Regular cardiac myocyte (primary cell): Measurements from ENCODE around the gene THOC7. TPM values are rescaled to one million over a fixed set of nuclear protein-coding genes. Genes with fewer than 3 reads are reported as not detected.

Source experiments
- total RNA-seq: library from RNA; depleted of rRNA; stranded (reverse); fragments of >200 nt; gene quantifications from 2 replicates; pipeline ENCODE4 v1.2.3, GENCODE V29; 2014

Gene THOC7
- 40.9 and 48.5 TPM in 2 replicates for total RNA-seq

DNA sequence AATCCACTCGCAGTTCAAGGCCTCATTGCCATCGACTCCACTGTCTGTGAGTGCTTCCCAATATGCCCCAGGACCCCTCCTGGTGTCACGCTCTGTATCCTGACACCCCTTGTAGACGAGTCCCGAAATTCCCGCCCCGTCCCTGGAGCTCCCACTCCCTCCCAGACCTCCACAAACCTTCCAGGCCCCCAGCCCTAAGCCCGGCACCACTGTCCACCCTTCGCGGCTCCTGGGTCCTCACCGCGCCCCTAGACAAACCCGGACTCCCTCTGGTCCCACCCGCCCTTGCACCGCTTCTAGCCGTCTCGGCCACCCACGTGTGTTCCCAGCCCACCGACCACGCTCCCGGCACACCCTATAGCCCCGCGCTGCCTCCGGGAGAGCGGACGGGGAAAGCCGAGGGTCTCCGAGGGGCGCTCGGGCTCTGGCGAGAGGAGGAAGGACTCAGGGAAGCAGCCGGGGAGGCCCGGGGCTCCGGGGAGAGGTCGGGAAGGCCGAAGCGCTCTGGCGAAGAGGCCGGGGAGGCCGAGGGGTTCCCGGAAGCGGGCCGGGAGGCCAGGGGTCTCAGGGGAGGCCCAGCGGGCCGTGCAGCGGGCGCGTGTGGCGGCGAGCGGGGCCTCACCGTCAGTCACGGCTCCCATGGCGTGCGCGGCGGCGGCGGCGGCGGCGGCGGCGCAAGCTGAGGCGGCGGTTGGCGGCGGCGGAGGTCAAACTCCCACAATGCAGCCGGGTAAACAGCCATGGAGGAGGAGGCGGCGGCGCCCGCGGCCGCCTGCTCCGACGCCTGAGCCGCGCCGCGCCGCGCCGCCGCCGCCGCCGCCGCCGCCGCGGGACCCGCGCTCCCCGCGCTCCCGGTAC lies at the start of gene THOC7, which contains the start of gene ATXN7:
Gene THOC7, minus strand, starts transcription at position 656 of the 858 bp plus-strand sequence. Its CDS starts 15 bp downstream, at position 641.
Gene ATXN7, plus strand, starts transcription at position 718 of the 858 bp plus-strand sequence. CDS start 48,732 bp downstream, outside the sequence.

GRCh38 chr3:63911873-63912767 lies 48.5 kb upstream of the THOC7 start, which contains the start of gene SCAANT1:
TSS of gene SCAANT1 (minus strand) at chr3:63912383.

DNA sequence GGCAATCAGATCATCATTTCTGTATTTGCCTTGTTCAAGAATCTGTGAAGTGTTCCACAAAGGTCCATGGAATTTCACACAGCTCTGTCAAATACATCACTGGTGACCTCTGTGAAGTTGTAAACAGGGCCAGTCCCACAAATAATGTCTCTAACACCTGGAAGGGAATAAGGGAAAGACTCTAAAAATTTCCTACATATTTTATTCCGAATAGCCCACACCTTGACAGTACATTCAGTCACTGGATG lies 44.5 kb downstream of the THOC7 start, which contains the start of gene C3orf49:
Gene C3orf49, plus strand, starts transcription at position 149 of the 248 bp plus-strand sequence. CDS start 173 bp downstream, outside the sequence.

Other genes starting within 250 kb of the THOC7 start
- not detected in 2 replicates for gene SNTN, start 211.1 kb downstream of the THOC7 start, total RNA-seq
- not detected in 2 replicates for gene C3orf49, start 44.5 kb downstream of the THOC7 start, total RNA-seq
- 8.2 and 8.7 TPM in 2 replicates for gene ATXN7, start 62 bp upstream of the THOC7 start, total RNA-seq
- not detected in 2 replicates for gene SCAANT1, start 48.6 kb upstream of the THOC7 start, total RNA-seq
- 73.0 and 136 TPM in 2 replicates for gene PSMD6, start 159.7 kb upstream of the THOC7 start, total RNA-seq